Lower leg skin (tissue), 4 donors: ENCODE data around the gene HLA-DMA. TPM values are rescaled to one million over a fixed set of nuclear protein-coding genes. Genes with fewer than 3 reads are reported as not detected.
A peak's percentile ranks its signal among the peaks of the same experiment; 100 is the strongest.

Source experiments
- DNase-seq, 2 donors: peaks; one replicate each; pipeline ENCODE4 v3.0.0-alpha.2; 2019; ENCODE audit warnings: low spot score in 2 of 2
- H3K4me3 ChIP-seq: fragments of 200-600 bp; sonication (generic); 2 replicates; pipeline ENCODE4 v1.5.1; 2017; ENCODE audit warnings: mild to moderate bottlenecking, low read depth; ENCODE audit not compliant: poor library complexity, severe bottlenecking
- CTCF ChIP-seq, 3 donors: fragments of 450-650 bp; IDR thresholded peaks; one replicate each; pipeline ENCODE4 v1.5.1; 2016; ENCODE audit warnings: antibody characterized with exemption in 3 of 3, mild to moderate bottlenecking in 3 of 3, moderate library complexity in 2 of 3
- POLR2A ChIP-seq, 2 donors: fragments of 450-650 bp; IDR thresholded peaks; one replicate each; pipeline ENCODE4 v1.6.1; 2016 to 2017; ENCODE audit warnings: antibody characterized with exemption in 2 of 2, mild to moderate bottlenecking in 1 of 2, moderate library complexity in 1 of 2
- WGBS, 2 donors: methylation state at CpG; one replicate each; pipeline ENCODE4 v1.1.5; 2018; 5-methylcytosine and 5-hydroxymethylcytosine counted together
- intact Hi-C: fragments of 100-400 bp; cut with DNase I; formaldehyde crosslinking; loops from one replicate; pipeline ENCODE4 v1.15.0; 2023; ENCODE audit warnings: low total_unique reads
- total RNA-seq, 4 donors: library from RNA; depleted of rRNA; stranded (reverse); fragments of >200 nt; gene quantifications; one replicate each; pipeline ENCODE4 v1.1.0, GENCODE V29; 2016

HLA-DMA gene
- total RNA-seq, 4 donors from 2014 or later = 11.5 to 33.4 (median 22.4) TPM

GRCh38 chr6:32941214-32941768 is 11.6 kb downstream of the HLA-DMA start:
- WGBS, 2 donors = 71 to 73% methylated on average over 7 of the region's 7 CpGs
- H3K4me3 ChIP-seq = no peak overlapping the region
- DNase-seq = no peak
- intact Hi-C loops = no loop called here
- TF ChIP-seq POLR2A (IDR thresholded peaks at IDR 0.05) = no peak

GRCh38 chr6:32940656-32941213 is 12.2 kb downstream of the HLA-DMA start, which contains the start of gene HLA-DMB:
Gene HLA-DMB (minus strand): TSS chr6:32941028. CDS start chr6:32940807, 221 bp downstream.
- intact Hi-C loops = no loop called here
- H3K4me3 ChIP-seq = no peak within 1 kb of the TSS
- 19 to 23% methylated on average over 8 to 9 of the region's 9 CpGs for WGBS, 2 donors
- DNase-seq = peak in 1 of 2 donors; percentile 81
- TF ChIP-seq CTCF (IDR thresholded peaks at IDR 0.05) = no peak
- TF ChIP-seq POLR2A (IDR thresholded peaks at IDR 0.05) = no peak

GRCh38 chr6:32938494-32938893 is 14.4 kb downstream of the HLA-DMA start:
- TF ChIP-seq POLR2A (IDR thresholded peaks at IDR 0.05) (no peak), CTCF (IDR thresholded peaks at IDR 0.05) (no peak)
- intact Hi-C loops = loop anchor here (5.0 kb wide), 1 partner anchor 39 kb away; no protein-coding TSS in a partner anchor
- 89 to 93% methylated on average over 7 of the region's 7 CpGs for WGBS, 2 donors

GRCh38 chr6:32937230-32937633 is 15.7 kb downstream of the HLA-DMA start:
- no peak for TF ChIP-seq CTCF (IDR thresholded peaks at IDR 0.05)
- no peak for TF ChIP-seq POLR2A (IDR thresholded peaks at IDR 0.05)
- H3K4me3 ChIP-seq = no peak overlapping the region
- WGBS, 2 donors = 71 to 79% methylated on average over 8 of the region's 8 CpGs
- intact Hi-C loops = loop anchor here (5.0 kb wide), 1 partner anchor 40 kb away; no protein-coding TSS in a partner anchor
- no peak for DNase-seq

More at GRCh38 chr6:32938494-32938893, 14.4 kb downstream of the HLA-DMA start:
- no peak for DNase-seq
- H3K4me3 ChIP-seq = no peak overlapping the region

- no peak overlapping the region for H3K4me3 ChIP-seq
- intact Hi-C loops = loop anchor here (5.0 kb wide), 1 partner anchor 41 kb away; no protein-coding TSS in a partner anchor
- TF ChIP-seq CTCF (IDR thresholded peaks at IDR 0.05) (no peak), POLR2A (IDR thresholded peaks at IDR 0.05) (no peak)
- 72 to 77% methylated on average over 12 of the region's 12 CpGs for WGBS, 2 donors
- no peak for DNase-seq
Observed at GRCh38 chr6:32936239-32937152, 16.4 kb downstream of the HLA-DMA start.
